SK-N-SH (cell line): ENCODE measurements around the gene PERCC1. TPM values are rescaled to one million over a fixed set of nuclear protein-coding genes. Genes with fewer than 3 reads are reported as not detected.

ENCODE experiments used
- CTCF ChIA-PET: fragments of 300-600, 350-600 bp; formaldehyde crosslinking; extraction: SDS; loops from one replicate; lab custom pipeline; 2021; lab: Yijun Ruan, JAX
- POLR2A ChIA-PET: fragments of 350-600 bp; sonication (Branson Sonifier 250); formaldehyde crosslinking; extraction: SDS; loops from one replicate; lab custom pipeline; 2020; ENCODE audit warnings: antibody characterized with exemption, inconsistent platforms; lab: Yijun Ruan, JAX
- DNase-seq: peaks from one replicate; pipeline ENCODE4 v3.0.0; 2012
- H2AFZ ChIP-seq: fragments of 200-600 bp; sonication (generic); 2 replicates; pipeline ENCODE4 v1.8.1; 2016; ENCODE audit warnings: antibody characterized with exemption, mild to moderate bottlenecking, low read depth
- H3F3A ChIP-seq: fragments of 200-600 bp; sonication (generic); replicated peaks from 2 replicates; pipeline ENCODE3; 2016; ENCODE audit warnings: antibody characterized with exemption, mild to moderate bottlenecking; ENCODE audit not compliant: insufficient read depth
- H3K27ac ChIP-seq, 2 experiments: fragments of 200-500 bp in 1 of 2; fragments of 200-600 bp in 1 of 2; sonication (Bioruptor generic) in 1 of 2; sonication (generic), shearing (Covaris generic) in 1 of 2; 2 replicates each; pipeline versions ENCODE4 v1.5.1 to v1.6.1; 2014 to 2016; ENCODE audit warnings: low read depth in 2 of 2, inconsistent platforms in 1 of 2, low read length in 1 of 2, mild to moderate bottlenecking in 1 of 2, mixed read lengths in 1 of 2
- H3K27me3 ChIP-seq: fragments of 200-600 bp; sonication (generic), shearing (Covaris generic); 2 replicates; pipeline ENCODE4 v1.6.1; 2016; ENCODE audit warnings: mixed run types; ENCODE audit not compliant: insufficient read depth
- H3K36me3 ChIP-seq, 2 experiments: fragments of 200-500 bp in 1 of 2; fragments of 200-600 bp in 1 of 2; sonication (Bioruptor generic) in 1 of 2; sonication (generic) in 1 of 2; replicated peaks in 1 of 2; 2 replicates each; pipeline versions ENCODE3 to v1.5.1; 2014 to 2016; ENCODE audit warnings: low read length in 1 of 2, mild to moderate bottlenecking in 1 of 2; ENCODE audit not compliant: insufficient read depth in 2 of 2, control insufficient read depth in 1 of 2
- H3K4me1 ChIP-seq, 2 experiments: fragments of 200-500 bp in 1 of 2; fragments of 200-600 bp in 1 of 2; sonication (Bioruptor generic) in 1 of 2; sonication (generic), shearing (Covaris generic) in 1 of 2; 2 replicates each; pipeline versions ENCODE4 v1.5.1 to v1.6.1; 2014 to 2016; ENCODE audit warnings: low read depth in 1 of 2, low read length in 1 of 2, mixed run types in 1 of 2; ENCODE audit not compliant: insufficient read depth in 2 of 2, control insufficient read depth in 1 of 2
- H3K4me2 ChIP-seq: fragments of 200-600 bp; sonication (generic), shearing (Covaris generic); 2 replicates; pipeline ENCODE4 v1.6.1; 2017; ENCODE audit warnings: mixed run types
- H3K4me3 ChIP-seq, 2 experiments: fragments of 200-500 bp in 1 of 2; fragments of 200-600 bp in 1 of 2; sonication (Bioruptor generic) in 1 of 2; sonication (generic), shearing (Covaris generic) in 1 of 2; 2 replicates each; pipeline versions ENCODE4 v1.5.1 to v1.8.1; 2014 to 2016; ENCODE audit warnings: low read depth in 2 of 2, inconsistent platforms in 1 of 2, low read length in 1 of 2, mild to moderate bottlenecking in 1 of 2, mixed read lengths in 1 of 2, moderate library complexity in 1 of 2
- H3K79me2 ChIP-seq: fragments of 200-600 bp; sonication (generic); 2 replicates; pipeline ENCODE4 v1.8.1; 2017; ENCODE audit warnings: mild to moderate bottlenecking; ENCODE audit not compliant: insufficient read depth
- H3K9ac ChIP-seq: fragments of 200-600 bp; sonication (generic); 2 replicates; pipeline ENCODE4 v1.6.1; 2017; ENCODE audit warnings: mixed run types
- H3K9me2 ChIP-seq: fragments of 200-600 bp; sonication (generic); 2 replicates; pipeline ENCODE4 v1.6.1; 2017; ENCODE audit warnings: mixed run types
- H3K9me3 ChIP-seq: fragments of 200-600 bp; sonication (generic); 2 replicates; pipeline ENCODE4 v1.6.1; 2017; ENCODE audit warnings: mixed run types, mild to moderate bottlenecking, moderate library complexity
- H4K20me1 ChIP-seq: fragments of 200-600 bp; sonication (generic); 2 replicates; pipeline ENCODE4 v1.6.1; 2017; ENCODE audit warnings: mild to moderate bottlenecking, mixed run types; ENCODE audit not compliant: insufficient read depth
- CHD2 ChIP-seq: fragments of 150-350 bp; IDR thresholded peaks from 2 replicates; pipeline ENCODE4 v1.6.1; 2018; ENCODE audit warnings: low read length; ENCODE audit not compliant: partially characterized antibody
- EP300 ChIP-seq, 2 experiments: IDR thresholded peaks; 2 replicates each; pipeline versions ENCODE4 v1.4.0 to v1.6.1; 2012; ENCODE audit warnings: borderline replicate concordance in 1 of 2, low read depth in 1 of 2, low read length in 1 of 2
- EZH2phosphoT487 ChIP-seq: fragments of 200-600 bp; sonication (generic); IDR thresholded peaks from 2 replicates; pipeline ENCODE4 v1.6.1; 2017; ENCODE audit warnings: low read depth, mixed run types, mild to moderate bottlenecking, antibody characterized with exemption, moderate library complexity, borderline replicate concordance
- GATA2 ChIP-seq: sonication (generic); formaldehyde crosslinking; IDR thresholded peaks from 2 replicates; pipeline ENCODE4 v1.5.0; 2020; ENCODE audit warnings: mild to moderate bottlenecking, missing genetic modification reagents
- MEF2A ChIP-seq: IDR thresholded peaks from 2 replicates; pipeline ENCODE4 v1.4.0; 2012; ENCODE audit warnings: low read depth, borderline replicate concordance
- MXI1 ChIP-seq: IDR thresholded peaks from 2 replicates; pipeline ENCODE4 v1.6.1; 2012; ENCODE audit warnings: mild to moderate bottlenecking, low read depth, low read length, improper control_type of control experiment
- NFIC ChIP-seq: IDR thresholded peaks from 2 replicates; pipeline ENCODE4 v1.4.0; 2012; ENCODE audit warnings: borderline replicate concordance
- RFX5 ChIP-seq: IDR thresholded peaks from 2 replicates; pipeline ENCODE4 v1.6.1; 2012; ENCODE audit warnings: mild to moderate bottlenecking, improper control_type of control experiment, low read length
- SMC3 ChIP-seq: IDR thresholded peaks from 2 replicates; pipeline ENCODE4 v1.6.1; 2012; ENCODE audit warnings: low read depth, low read length, improper control_type of control experiment
- TAF1 ChIP-seq: IDR thresholded peaks from 2 replicates; pipeline ENCODE4 v1.6.1; 2012; ENCODE audit warnings: low read depth, mild to moderate bottlenecking, low read length, moderate library complexity, borderline replicate concordance
- WGBS: methylation state at CpG from one replicate; pipeline ENCODE4 v1.1.6; 2017; ENCODE audit warnings: low lambda C conversion rate; 5-methylcytosine and 5-hydroxymethylcytosine counted together
- polyA plus RNA-seq, 3 experiments: library from polyadenylated mRNA; depleted of rRNA; stranded (reverse); fragments of >200 nt; gene quantifications; 2 replicates each; pipeline ENCODE4 v1.2.3, GENCODE V29; 2012
- TF ChIP-seq, protein P1 (sequence below): IDR thresholded peaks from 2 replicates; pipeline ENCODE4 v1.6.1; 2012; ENCODE audit warnings: mild to moderate bottlenecking, low read depth, low read length, moderate library complexity
- TF ChIP-seq, protein P2 (sequence below): fragments of 150-350 bp; IDR thresholded peaks from 2 replicates; pipeline ENCODE4 v1.6.1; 2016; ENCODE audit warnings: mild to moderate bottlenecking, low read depth, low read length
- TF ChIP-seq, protein P3 (sequence below): fragments of 200-600 bp; sonication (generic); IDR thresholded peaks from 2 replicates; pipeline ENCODE4 v1.6.1; 2017; ENCODE audit warnings: antibody characterized with exemption, mild to moderate bottlenecking, moderate library complexity
- TF ChIP-seq, protein P4 (sequence below): IDR thresholded peaks from 2 replicates; pipeline ENCODE4 v1.4.0; 2012; ENCODE audit warnings: low read depth, borderline replicate concordance

PERCC1 gene
- polyA plus RNA-seq, 1 of the 3 experiments (the other 2 are of a cell fraction) = not detected

DNA sequence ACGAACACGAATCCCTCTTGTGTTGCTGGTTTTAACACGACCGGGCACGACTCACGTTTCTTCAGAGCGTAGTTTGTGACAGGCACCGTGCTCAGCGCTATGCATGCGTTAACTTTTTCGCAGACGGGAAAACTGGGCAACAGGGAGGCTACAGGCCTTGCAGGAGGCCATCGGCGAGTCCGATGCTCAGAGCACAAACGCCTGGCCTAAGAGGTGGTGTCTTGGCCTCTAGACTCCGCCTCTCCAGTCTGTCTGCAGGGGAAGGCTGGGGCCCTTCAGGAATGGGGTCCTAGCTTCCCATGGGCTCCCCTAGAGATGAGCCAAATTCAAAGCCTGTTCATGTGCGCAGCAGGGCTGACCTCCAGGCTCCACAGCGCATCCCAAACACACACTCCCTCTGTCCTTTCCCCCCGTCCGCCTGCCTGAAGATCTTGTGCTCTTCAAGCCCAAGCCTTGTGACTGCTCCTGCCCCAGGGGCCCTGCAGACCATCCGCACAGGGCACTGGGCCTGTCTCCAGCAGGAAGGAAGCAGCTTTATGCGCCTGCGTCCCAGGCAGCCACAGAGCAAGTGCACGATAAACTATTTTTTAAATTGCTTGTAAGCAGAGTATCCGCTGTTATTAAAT is 40.8 kb downstream of the PERCC1 start:
- 0 out of 2 replicates have a peak, but pooled peaks cover 11% of the 10 kb centered on the region for H4K20me1 ChIP-seq
- ChIA-PET POLR2A (no interaction called here), CTCF (interaction anchor here (1.0 kb wide), 1 partner anchor 234 kb away, joined by 3 read pairs; the partner anchor contains the start of gene MAPK8IP3)
- DNase-seq = no peak
- no peak overlapping the region for H2AFZ ChIP-seq
- H3K36me3 ChIP-seq = no peaks in the 10 kb centered on the region
- TF ChIP-seq EZH2phosphoT487 = no peak
- TF ChIP-seq MEF2A = no peak
- TF ChIP-seq, protein P1, sequence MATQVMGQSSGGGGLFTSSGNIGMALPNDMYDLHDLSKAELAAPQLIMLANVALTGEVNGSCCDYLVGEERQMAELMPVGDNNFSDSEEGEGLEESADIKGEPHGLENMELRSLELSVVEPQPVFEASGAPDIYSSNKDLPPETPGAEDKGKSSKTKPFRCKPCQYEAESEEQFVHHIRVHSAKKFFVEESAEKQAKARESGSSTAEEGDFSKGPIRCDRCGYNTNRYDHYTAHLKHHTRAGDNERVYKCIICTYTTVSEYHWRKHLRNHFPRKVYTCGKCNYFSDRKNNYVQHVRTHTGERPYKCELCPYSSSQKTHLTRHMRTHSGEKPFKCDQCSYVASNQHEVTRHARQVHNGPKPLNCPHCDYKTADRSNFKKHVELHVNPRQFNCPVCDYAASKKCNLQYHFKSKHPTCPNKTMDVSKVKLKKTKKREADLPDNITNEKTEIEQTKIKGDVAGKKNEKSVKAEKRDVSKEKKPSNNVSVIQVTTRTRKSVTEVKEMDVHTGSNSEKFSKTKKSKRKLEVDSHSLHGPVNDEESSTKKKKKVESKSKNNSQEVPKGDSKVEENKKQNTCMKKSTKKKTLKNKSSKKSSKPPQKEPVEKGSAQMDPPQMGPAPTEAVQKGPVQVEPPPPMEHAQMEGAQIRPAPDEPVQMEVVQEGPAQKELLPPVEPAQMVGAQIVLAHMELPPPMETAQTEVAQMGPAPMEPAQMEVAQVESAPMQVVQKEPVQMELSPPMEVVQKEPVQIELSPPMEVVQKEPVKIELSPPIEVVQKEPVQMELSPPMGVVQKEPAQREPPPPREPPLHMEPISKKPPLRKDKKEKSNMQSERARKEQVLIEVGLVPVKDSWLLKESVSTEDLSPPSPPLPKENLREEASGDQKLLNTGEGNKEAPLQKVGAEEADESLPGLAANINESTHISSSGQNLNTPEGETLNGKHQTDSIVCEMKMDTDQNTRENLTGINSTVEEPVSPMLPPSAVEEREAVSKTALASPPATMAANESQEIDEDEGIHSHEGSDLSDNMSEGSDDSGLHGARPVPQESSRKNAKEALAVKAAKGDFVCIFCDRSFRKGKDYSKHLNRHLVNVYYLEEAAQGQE = no peak
- TF ChIP-seq EP300 (IDR thresholded peaks at IDR 0.05; ENCODE audit: borderline replicate concordance in 1 of 2, low read depth in 1 of 2, low read length in 1 of 2) = no peak
- no peak for TF ChIP-seq TAF1
- TF ChIP-seq, protein P2, sequence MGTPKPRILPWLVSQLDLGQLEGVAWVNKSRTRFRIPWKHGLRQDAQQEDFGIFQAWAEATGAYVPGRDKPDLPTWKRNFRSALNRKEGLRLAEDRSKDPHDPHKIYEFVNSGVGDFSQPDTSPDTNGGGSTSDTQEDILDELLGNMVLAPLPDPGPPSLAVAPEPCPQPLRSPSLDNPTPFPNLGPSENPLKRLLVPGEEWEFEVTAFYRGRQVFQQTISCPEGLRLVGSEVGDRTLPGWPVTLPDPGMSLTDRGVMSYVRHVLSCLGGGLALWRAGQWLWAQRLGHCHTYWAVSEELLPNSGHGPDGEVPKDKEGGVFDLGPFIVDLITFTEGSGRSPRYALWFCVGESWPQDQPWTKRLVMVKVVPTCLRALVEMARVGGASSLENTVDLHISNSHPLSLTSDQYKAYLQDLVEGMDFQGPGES = no peak
- TF ChIP-seq RFX5 = no peak
- TF ChIP-seq, protein P3, sequence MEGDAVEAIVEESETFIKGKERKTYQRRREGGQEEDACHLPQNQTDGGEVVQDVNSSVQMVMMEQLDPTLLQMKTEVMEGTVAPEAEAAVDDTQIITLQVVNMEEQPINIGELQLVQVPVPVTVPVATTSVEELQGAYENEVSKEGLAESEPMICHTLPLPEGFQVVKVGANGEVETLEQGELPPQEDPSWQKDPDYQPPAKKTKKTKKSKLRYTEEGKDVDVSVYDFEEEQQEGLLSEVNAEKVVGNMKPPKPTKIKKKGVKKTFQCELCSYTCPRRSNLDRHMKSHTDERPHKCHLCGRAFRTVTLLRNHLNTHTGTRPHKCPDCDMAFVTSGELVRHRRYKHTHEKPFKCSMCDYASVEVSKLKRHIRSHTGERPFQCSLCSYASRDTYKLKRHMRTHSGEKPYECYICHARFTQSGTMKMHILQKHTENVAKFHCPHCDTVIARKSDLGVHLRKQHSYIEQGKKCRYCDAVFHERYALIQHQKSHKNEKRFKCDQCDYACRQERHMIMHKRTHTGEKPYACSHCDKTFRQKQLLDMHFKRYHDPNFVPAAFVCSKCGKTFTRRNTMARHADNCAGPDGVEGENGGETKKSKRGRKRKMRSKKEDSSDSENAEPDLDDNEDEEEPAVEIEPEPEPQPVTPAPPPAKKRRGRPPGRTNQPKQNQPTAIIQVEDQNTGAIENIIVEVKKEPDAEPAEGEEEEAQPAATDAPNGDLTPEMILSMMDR = no peak
- no peak for TF ChIP-seq SMC3
- TF ChIP-seq MXI1 = no peak
- TF ChIP-seq NFIC = no peak
- TF ChIP-seq CHD2 = no peak
- TF ChIP-seq, protein P4, sequence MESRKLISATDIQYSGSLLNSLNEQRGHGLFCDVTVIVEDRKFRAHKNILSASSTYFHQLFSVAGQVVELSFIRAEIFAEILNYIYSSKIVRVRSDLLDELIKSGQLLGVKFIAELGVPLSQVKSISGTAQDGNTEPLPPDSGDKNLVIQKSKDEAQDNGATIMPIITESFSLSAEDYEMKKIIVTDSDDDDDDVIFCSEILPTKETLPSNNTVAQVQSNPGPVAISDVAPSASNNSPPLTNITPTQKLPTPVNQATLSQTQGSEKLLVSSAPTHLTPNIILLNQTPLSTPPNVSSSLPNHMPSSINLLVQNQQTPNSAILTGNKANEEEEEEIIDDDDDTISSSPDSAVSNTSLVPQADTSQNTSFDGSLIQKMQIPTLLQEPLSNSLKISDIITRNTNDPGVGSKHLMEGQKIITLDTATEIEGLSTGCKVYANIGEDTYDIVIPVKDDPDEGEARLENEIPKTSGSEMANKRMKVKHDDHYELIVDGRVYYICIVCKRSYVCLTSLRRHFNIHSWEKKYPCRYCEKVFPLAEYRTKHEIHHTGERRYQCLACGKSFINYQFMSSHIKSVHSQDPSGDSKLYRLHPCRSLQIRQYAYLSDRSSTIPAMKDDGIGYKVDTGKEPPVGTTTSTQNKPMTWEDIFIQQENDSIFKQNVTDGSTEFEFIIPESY = no peak
- TF ChIP-seq GATA2 = no peak
- WGBS = 95% methylated on average over 21 of the region's 26 CpGs
- H3K4me3 ChIP-seq = no peak overlapping the region
- no peaks in the 10 kb centered on the region for H3K9me2 ChIP-seq
- no peak overlapping the region for H3K4me2 ChIP-seq
- H3K9me3 ChIP-seq = no peaks in the 10 kb centered on the region
- H3F3A ChIP-seq = peaks cover 2% of the 10 kb centered on the region
- H3K79me2 ChIP-seq = peaks cover 75% of the 10 kb centered on the region
- H3K27me3 ChIP-seq = no peaks in the 10 kb centered on the region
- no peak overlapping the region for H3K27ac ChIP-seq
- peaks cover 5 to 11% of the 10 kb centered on the region in 2 experiments; a peak in 2 of 4 replicates for H3K4me1 ChIP-seq
- H3K9ac ChIP-seq = no peak overlapping the region
